HG03175 (cell line): ENCODE data around the gene STX4.

Experiments used
- ATAC-seq: cut with Tn5 transposase; IDR thresholded peaks from one replicate; pipeline ENCODE4 v1.9.1; 2021; ENCODE audit warnings: mild to moderate bottlenecking, moderate library complexity; ENCODE audit not compliant: unreplicated experiment

Gene STX4

DNA sequence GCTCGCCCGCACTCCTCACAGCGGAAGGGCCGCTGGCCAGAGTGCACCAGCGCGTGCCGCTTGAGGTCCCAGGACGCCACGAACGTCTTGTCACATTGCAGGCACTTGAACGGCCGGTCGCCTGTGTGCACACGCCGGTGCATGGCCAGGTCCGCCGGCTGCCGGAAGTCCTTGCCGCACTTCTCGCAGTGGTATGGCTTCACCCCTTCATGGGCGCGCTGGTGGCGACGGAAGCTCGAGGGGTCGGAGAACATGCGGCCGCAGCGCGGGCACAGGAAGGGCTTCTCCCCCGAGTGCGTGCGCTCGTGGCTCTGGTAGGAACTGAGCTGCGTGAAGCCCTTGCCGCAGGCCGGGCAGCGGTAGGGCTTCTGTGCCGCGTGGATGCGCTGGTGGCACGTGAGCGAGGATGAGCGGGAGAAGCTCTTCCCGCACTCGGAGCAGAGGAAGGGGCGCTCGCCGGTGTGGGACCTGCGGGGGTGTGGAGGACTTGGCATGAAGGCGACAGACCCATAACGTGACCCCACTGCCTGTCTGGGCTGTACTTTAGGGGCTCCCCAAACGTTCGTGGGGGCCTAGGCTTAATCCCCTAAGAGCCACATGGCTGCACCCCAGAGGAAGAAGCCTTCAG lies 28.6 kb downstream of the STX4 start:
- ATAC-seq = no peak

DNA sequence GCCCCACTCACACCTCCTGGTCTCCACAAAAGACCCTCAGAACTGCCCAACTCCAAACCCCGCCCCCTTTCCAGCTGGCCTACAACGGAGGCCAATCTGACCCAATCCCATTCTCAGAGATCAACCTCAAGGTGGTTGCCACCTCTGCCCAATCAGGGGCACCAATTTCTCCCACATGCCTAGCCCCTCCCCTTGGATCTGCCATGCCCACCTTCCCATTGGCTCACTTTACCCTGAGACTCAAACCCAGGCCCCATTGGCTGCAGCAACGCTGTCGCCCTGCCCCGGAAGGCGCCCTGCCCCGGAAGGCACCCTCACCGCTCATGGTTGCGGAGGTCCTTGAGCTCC lies 30.1 kb downstream of the STX4 start:
- ATAC-seq = no peak

DNA sequence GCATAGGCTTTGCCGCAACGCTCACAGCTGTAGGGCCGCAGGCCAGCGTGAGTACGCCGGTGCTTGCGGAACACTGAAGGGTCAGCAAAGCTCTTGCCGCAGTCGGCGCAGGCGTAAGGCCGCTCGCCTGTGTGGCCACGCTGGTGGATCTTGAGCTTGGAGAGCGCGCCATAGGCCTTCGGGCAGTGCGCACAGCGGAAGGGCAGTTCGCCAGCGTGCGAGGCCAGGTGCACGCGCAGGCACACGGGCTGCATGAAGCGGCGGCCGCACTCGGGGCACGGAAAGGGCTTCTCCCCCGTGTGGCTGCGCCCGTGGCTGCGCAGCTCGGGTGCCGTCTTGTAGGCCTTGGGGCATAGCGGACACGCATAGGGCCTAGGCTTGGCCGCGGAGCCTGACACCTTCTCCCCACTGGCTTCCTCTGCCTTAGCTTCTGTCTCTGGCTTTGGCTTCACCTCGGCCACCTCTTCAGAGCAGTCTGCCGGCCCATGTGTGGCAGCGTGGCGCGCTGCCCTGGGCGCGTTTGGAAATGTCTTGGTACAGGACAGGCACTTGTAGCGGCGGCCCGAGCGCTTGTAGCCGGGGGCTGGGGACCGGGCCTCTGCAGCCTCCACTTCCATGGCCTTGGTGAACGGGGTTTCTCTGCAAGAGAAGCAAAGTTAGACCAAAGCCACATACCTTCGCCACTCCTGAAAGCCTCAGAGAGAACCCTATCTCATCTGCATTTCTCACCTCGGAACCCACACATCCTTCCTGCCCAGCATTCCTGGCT lies 30.7 kb downstream of the STX4 start:
- ATAC-seq = no peak

DNA sequence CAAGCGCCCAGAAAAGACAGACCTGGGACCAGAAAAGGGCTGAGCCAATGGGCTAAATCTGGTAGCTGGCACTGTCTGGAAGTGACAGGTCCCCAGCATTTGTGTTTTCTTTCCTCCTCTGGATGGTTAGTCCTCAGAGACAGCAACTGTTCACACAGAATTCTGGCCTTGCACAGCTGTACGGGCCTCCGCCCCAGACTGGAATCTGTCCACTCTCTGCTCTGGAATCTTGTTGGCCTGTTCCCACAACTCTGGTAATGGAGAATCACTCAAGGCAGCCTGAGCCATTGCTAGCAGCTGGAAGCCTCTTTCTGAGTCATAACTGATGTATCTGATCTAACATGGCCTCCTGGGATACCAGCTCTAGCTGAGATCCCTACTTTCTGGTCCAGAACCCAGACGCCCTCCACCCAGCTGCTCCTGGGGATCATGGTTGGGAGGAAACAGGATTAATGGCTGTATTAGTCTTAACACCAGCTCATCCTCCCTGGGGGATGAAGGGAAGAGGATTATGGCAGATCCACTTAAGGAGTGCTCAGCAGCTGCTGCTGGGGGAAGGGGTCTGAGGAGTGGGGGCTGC lies 31.6 kb downstream of the STX4 start:
- no peak for ATAC-seq

DNA sequence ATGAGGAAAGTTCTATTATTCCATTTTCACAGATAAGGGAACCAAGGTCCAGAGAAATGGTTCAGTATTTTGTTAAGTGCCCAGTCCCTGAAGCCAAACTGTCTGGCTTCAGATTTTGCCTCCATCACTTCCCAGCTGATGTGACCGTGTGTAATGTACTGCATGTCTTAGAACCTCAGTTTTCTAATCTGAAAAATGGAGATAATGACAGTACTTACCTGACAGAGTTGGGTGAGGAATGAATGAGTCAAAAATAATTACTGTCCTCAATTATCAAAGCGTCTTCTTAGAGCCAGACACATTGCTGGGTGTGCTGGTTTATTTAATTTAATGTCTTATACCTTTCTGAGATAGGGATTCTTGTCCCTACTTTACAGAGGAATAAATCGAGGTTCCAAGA lies 34.0 kb downstream of the STX4 start:
- ATAC-seq = no peak

DNA sequence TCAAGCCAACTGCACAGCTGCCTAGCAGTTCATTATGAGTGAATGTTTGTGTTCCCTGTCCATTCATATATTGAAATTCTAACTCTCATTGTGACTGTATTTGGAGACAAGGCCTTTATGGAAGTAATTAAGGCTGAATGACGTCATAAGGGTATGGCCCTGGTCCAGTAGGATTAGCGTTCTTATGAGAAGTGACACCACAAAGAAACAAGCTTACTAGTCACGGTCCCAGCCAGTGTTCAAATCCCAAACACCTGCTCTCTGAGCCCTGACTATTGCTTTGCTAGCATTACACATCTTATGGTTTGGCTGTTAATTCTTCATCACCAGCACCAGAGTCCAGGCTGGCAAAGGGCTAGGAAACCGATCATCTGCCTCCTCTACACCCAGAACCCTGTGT lies 38.5 kb downstream of the STX4 start:
- no peak for ATAC-seq

DNA sequence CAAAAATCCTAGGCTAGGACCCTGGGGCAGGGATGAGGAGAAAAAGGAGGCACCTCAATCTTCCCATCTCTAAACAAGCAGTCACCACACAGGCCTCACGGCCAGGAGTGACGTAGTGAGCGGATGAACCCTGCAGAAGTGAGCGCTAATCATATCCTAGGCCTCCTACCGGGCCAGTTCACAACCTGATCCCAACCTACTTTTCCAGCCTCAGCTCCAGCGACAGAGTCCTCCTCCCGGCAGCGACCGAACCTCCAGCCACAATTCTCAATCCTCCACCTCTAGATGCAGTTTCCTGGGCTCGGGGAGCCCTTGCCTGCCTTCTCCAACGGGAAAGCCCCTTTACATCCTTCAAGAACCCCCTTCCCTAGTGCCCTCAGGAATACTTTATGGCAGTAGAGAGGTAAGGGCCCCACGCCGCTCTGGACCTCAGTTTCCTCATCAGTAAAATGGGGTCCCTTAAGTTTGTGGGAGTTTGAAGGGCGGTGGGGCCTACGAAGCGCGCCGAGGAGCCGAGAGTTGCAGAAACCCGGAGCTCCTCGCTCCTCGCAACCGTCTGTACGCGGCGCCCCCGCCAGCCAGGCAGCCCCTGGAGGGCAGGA lies 39.3 kb downstream of the STX4 start:
- ATAC-seq = peak; percentile 3

DNA sequence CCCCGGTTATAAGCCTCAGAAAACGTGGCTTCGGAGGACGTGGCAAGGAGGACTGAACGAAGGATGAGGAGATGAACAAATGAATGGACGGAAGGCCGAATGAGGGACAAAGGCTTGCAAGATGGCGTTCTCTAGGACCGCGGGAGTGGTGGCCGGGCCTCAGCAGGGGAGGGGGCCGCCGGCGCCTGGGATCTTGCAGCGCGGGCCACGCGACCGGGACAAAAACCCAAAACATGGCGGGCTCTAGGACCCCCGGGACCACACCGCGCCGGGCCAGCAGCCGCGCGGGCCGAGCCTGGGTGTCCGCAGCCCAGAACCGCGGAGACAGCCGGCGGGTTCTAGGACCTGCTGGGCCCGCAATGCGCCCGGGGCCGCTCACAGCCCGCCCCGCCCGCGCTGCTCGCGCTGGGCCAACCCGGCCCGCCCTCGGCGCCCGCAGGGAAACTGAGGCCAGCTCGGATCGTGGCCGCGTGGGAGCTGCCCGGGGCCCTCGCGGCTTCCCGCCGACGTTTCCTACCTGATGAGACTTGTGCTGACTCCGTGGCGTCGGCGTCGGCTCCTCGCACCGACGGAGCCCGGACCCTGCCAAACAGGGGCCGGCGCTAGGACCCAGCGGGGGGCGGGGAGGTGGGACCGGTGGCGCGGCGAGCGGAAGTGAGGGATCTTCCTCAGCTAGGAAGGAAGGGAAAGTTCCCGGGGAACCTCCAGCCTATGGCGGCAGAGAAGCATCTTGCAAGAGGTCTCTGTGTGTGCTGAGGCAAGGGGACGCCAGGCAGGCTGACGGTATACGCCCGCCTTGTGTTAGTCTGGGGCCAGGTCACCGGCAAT lies 40.0 kb downstream of the STX4 start:
- peak; percentile 56 for ATAC-seq

DNA sequence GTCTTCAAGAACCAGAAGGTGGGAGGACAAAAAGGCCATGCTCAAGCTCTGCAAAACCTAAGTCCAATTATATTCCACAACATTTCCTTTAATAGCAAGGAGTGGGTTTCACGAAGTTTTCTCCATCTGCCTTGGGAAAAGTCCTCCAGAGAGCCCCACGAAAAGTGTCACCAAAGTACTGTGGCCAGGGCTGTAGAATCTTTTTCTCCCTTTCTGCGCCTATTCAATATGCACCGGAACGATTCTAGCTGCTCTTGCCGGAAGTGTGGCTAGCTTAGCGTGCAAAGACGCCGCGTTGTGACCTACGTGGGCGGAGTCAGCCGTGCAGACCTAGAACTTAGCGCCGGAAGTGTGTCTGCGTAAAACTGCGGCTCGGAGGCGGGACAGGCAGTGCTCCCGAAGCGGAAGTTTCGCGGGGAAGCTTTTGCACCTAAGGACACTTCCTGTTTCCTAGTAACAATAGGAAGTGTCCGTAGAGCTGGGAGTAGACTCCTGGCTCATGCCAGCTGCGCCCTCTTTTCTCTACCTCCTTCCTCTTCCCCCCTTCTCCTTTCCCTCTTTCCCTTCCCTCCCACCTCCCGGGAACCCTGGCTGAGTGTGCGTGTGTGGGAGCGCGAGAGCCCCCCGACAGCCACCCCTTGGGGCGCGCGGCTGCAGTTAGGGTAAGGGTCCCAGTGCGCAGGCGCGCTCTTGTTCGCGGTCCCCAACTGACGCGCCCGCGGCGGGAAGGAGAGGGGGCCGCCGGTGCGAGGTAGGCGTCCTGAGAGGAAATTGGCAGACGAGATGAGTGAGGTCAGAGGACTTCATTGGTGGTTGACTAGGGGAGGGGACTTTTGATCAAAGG lies 40.8 kb downstream of the STX4 start, which contains the start of the genes ZNF646 and ZNF668:
ZNF646 (plus strand) TSS at position 453 of the 844 bp plus-strand sequence. CDS start 1,903 bp downstream, outside the sequence.
ZNF668 (minus strand) TSS at position 271 of the 844 bp plus-strand sequence. CDS start 9,781 bp downstream, outside the sequence.
- peak; percentile 70 for ATAC-seq

DNA sequence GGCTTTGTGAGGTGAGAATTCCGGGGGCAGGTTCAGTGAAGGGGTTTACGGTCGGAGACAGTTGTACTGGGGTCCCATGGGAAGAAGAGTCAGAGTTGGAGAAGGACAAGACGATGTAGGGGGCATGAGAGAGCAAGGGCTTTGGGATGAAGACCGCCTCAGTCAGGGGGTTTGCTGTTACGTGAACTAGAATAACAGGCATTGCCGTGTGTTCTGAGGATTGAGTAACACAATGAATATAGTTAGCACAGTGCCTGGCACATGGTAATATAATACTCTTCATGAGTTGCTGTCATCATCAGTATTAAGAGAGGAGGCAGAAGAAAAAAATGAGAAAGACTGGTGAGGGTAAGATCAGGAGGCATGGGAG lies 41.4 kb downstream of the STX4 start:
- no peak for ATAC-seq

DNA sequence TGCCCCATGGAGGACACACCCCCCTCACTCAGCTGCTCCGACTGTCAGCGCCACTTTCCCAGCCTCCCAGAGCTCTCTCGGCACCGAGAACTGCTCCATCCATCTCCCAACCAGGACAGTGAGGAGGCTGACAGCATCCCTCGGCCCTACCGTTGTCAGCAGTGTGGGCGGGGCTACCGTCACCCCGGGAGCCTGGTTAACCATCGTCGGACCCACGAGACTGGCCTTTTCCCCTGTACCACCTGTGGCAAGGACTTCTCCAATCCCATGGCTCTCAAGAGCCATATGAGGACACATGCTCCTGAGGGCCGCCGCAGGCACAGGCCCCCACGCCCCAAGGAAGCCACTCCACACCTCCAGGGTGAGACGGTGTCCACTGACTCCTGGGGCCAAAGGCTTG lies 43.0 kb downstream of the STX4 start:
- no peak for ATAC-seq

DNA sequence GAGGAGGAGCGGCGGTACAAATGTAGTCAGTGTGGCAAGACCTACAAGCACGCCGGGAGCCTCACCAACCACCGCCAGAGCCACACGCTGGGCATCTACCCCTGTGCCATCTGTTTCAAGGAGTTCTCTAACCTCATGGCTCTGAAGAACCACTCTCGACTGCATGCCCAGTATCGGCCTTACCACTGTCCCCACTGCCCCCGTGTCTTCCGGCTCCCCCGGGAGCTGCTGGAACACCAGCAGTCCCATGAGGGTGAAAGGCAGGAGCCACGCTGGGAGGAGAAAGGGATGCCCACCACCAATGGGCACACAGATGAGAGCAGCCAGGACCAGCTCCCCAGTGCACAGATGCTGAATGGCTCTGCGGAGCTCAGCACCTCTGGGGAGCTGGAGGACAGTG lies 43.7 kb downstream of the STX4 start:
- no peak for ATAC-seq

DNA sequence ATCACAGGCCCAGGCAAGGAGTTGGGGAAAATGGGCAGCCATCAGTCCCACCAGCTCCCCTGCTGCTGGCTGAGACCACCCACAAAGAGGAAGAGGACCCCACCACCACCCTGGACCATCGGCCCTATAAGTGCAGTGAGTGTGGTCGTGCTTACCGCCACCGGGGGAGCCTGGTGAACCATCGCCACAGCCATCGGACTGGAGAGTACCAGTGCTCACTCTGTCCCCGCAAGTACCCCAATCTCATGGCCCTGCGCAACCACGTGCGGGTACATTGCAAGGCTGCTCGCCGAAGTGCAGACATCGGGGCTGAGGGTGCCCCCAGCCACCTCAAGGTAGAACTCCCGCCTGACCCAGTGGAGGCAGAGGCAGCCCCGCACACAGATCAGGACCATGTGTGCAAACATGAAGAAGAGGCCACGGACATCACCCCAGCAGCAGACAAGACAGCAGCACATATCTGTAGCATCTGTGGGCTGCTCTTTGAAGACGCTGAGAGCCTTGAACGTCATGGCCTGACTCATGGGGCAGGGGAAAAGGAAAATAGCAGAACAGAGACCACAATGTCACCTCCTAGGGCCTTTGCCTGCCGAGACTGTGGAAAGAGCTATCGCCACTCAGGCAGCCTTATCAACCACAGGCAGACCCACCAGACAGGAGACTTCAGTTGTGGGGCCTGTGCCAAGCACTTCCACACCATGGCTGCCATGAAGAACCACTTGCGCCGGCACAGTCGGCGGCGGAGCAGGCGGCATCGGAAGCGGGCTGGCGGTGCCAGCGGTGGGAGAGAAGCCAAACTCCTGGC lies 44.4 kb downstream of the STX4 start:
- ATAC-seq = no peak

DNA sequence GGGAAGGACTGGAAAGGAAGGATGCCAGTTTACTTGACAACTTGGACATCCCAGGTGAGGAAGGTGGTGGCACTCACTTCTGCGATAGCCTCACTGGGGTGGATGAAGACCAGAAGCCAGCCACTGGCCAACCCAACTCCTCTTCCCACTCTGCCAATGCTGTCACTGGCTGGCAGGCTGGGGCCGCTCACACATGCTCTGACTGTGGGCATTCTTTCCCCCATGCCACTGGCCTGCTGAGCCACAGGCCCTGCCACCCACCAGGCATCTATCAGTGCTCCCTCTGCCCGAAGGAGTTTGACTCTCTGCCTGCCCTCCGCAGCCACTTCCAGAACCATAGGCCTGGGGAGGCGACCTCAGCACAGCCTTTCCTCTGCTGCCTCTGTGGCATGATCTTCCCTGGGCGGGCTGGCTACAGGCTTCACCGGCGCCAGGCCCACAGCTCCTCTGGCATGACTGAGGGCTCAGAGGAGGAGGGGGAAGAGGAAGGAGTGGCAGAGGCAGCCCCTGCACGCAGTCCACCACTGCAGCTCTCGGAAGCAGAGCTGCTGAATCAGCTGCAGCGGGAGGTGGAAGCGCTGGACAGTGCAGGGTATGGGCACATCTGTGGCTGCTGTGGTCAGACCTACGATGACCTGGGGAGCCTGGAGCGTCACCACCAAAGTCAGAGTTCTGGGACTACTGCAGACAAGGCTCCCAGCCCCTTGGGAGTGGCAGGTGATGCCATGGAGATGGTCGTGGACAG lies 45.4 kb downstream of the STX4 start:
- no peak for ATAC-seq

DNA sequence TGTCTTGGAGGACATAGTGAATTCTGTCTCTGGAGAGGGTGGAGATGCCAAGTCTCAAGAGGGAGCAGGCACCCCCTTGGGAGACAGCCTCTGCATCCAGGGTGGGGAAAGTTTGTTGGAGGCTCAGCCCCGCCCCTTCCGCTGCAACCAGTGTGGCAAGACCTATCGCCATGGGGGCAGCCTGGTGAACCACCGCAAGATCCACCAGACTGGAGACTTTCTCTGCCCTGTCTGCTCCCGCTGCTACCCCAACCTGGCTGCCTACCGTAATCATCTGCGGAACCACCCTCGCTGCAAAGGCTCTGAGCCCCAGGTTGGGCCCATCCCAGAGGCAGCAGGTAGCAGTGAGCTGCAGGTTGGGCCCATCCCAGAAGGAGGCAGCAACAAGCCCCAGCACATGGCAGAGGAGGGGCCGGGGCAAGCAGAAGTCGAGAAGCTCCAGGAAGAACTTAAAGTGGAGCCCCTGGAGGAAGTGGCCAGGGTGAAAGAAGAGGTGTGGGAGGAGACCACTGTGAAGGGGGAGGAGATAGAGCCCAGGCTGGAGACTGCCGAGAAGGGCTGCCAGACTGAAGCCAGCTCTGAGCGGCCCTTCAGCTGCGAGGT lies 46.1 kb downstream of the STX4 start:
- no peak for ATAC-seq

DNA sequence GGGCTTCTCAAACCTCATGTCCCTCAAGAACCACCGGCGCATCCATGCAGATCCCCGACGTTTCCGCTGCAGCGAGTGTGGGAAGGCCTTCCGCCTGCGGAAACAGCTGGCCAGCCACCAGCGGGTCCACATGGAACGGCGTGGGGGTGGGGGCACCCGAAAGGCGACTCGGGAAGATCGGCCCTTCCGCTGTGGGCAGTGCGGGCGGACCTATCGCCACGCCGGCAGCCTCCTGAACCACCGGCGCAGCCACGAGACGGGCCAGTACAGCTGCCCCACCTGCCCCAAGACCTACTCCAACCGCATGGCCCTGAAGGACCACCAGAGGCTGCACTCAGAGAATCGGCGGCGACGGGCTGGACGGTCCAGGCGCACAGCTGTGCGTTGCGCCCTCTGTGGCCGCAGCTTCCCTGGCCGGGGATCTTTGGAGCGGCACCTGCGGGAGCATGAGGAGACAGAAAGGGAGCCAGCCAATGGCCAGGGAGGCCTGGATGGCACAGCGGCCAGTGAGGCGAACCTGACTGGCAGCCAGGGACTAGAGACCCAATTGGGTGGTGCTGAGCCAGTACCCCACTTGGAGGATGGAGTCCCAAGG lies 46.8 kb downstream of the STX4 start:
- ATAC-seq = no peak

DNA sequence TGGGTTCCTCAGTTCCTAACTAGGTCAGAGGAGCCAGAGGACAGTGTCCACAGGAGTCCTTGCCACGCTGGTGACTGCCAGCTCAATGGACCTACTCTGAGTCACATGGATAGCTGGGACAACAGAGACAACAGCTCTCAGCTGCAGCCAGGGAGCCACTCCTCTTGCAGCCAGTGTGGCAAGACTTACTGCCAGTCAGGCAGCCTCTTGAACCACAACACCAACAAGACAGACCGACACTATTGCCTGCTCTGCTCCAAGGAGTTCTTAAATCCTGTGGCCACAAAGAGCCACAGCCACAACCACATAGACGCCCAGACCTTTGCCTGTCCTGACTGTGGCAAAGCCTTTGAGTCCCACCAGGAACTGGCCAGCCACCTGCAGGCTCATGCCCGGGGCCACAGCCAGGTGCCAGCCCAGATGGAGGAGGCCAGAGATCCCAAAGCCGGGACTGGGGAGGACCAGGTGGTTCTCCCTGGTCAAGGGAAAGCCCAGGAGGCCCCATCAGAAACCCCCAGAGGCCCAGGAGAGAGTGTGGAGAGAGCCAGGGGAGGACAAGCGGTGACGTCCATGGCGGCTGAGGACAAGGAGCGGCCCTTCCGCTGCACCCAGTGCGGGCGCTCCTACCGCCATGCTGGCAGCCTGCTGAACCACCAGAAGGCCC lies 47.5 kb downstream of the STX4 start:
- ATAC-seq = no peak
